CD8-positive, alpha-beta memory T cell (primary cell): ENCODE data around the gene MDC1. TPM values are rescaled to one million over a fixed set of nuclear protein-coding genes. Genes with fewer than 3 reads are reported as not detected.
"Not testable (repeated sequence)": the region's sequence is repeated elsewhere in the genome, so short reads cannot be mapped to it uniquely, and the experiment has no call there.

Experiments
- CTCF ChIA-PET: fragments of 350-600 bp; sonication (Branson Sonifier 250); formaldehyde crosslinking; loops from one replicate; lab custom pipeline; 2021; ENCODE audit warnings: antibody characterized with exemption; lab: Charles Lee
- POLR2A ChIA-PET: fragments of 350-600 bp; sonication (Branson Sonifier 250); formaldehyde crosslinking; loops from one replicate; lab custom pipeline; 2021; ENCODE audit warnings: antibody characterized with exemption; lab: Charles Lee
- DNase-seq, 5 donors: peaks; one replicate each; pipeline versions ENCODE4 v3.0.0 to v3.0.0-alpha.2; 2020 to 2022; ENCODE audit warnings: mixed read lengths in 1 of 5
- H3K27ac ChIP-seq: one replicate; pipeline ENCODE4 v1.7.0; 2013; ENCODE audit warnings: low read depth, mild to moderate bottlenecking, low read length, moderate library complexity
- H3K27me3 ChIP-seq: 2 replicates; pipeline ENCODE4 v1.7.0; 2013; ENCODE audit warnings: low read length, mild to moderate bottlenecking; ENCODE audit not compliant: insufficient read depth, poor library complexity, severe bottlenecking
- H3K36me3 ChIP-seq: 2 replicates; pipeline ENCODE4 v1.7.0; 2013; ENCODE audit warnings: mild to moderate bottlenecking, low read length, moderate library complexity; ENCODE audit not compliant: insufficient read depth
- H3K4me1 ChIP-seq: 2 replicates; pipeline ENCODE4 v1.7.0; 2013; ENCODE audit warnings: mild to moderate bottlenecking, low read length, moderate library complexity; ENCODE audit not compliant: insufficient read depth
- H3K4me3 ChIP-seq: 2 replicates; pipeline ENCODE4 v1.7.0; 2013; ENCODE audit warnings: mild to moderate bottlenecking, low read length
- H3K9me3 ChIP-seq: 2 replicates; pipeline ENCODE4 v1.7.0; 2013; ENCODE audit warnings: mild to moderate bottlenecking, low read length
- H3K27ac Mint-ChIP-seq, 8 donors: one replicate each; pipeline ENCODE4 v1.8.0; 2020 to 2021; ENCODE audit warnings: mixed read lengths in 8 of 8, mild to moderate bottlenecking in 6 of 8, inconsistent platforms in 3 of 8, moderate library complexity in 3 of 8
- H3K27me3 Mint-ChIP-seq, 2 donors: one replicate each; pipeline ENCODE4 v1.8.0; 2020 to 2021; ENCODE audit warnings: mixed read lengths in 2 of 2, mild to moderate bottlenecking in 1 of 2, moderate library complexity in 1 of 2
- H3K36me3 Mint-ChIP-seq, 3 donors: one replicate each; pipeline ENCODE4 v1.8.0; 2020 to 2021; ENCODE audit warnings: mixed read lengths in 3 of 3, inconsistent platforms in 1 of 3, mild to moderate bottlenecking in 1 of 3
- H3K4me1 Mint-ChIP-seq, 3 donors: one replicate each; pipeline ENCODE4 v1.8.0; 2020 to 2021; ENCODE audit warnings: mixed read lengths in 3 of 3, inconsistent platforms in 1 of 3, mild to moderate bottlenecking in 1 of 3
- H3K4me3 Mint-ChIP-seq, 7 donors: one replicate each; pipeline ENCODE4 v1.8.0; 2020 to 2021; ENCODE audit warnings: mixed read lengths in 7 of 7, mild to moderate bottlenecking in 6 of 7, moderate library complexity in 4 of 7, inconsistent platforms in 2 of 7
- H3K9me3 Mint-ChIP-seq, 5 donors: one replicate each; pipeline ENCODE4 v1.8.0; 2020 to 2022; ENCODE audit warnings: mixed read lengths in 5 of 5, mild to moderate bottlenecking in 3 of 5, moderate library complexity in 2 of 5, inconsistent platforms in 1 of 5
- polyA plus RNA-seq: library from polyadenylated mRNA; unstranded; fragments of 300-500 nt; fragmentation: Illumina TruSeq; gene quantifications from one replicate; pipeline ENCODE4 v1.2.3, GENCODE V29; 2021
- total RNA-seq, 2 experiments: library from RNA; stranded (reverse); gene quantifications; one replicate each; pipeline ENCODE4 v1.2.3, GENCODE V29; 2021

Gene MDC1
- total and polyA plus RNA-seq, 3 experiments from 2014 or later = 6.4 to 71.1 (median 59.4) TPM

GRCh38 chr6:30721198-30722024 is 4.3 kb upstream of the MDC1 start:
- H3K9me3 ChIP-seq = no peaks in the 10 kb centered on the region
- H3K4me3 ChIP-seq = peak overlapping the region; percentile 95
- CTCF ChIA-PET = interaction anchor here (0.6 to 17.1 kb wide), 35 partner anchors 9 to 270 kb away, joined by 3 to 697 read pairs (median 4); partner anchors contain the start of genes DHX16, GNL1, IER3 and NRM
- peak overlapping the region; percentile 91 for H3K27ac ChIP-seq
- H3K9me3 Mint-ChIP-seq = no peaks in the 10 kb centered on the region
- H3K27ac Mint-ChIP-seq = peak overlapping the region; percentile 70 to 98 (median 96)
- peak; percentile 93 to 96 (median 96) for DNase-seq
- POLR2A ChIA-PET = interaction anchor here (0.5 to 7.4 kb wide), 16 partner anchors 9 to 220 kb away, joined by 3 to 142 read pairs (median 4); partner anchors contain the start of genes MRPS18B and PPP1R10
- peak overlapping the region; percentile 91 to 99 (median 98) for H3K4me3 Mint-ChIP-seq
- peaks cover 35% of the 10 kb centered on the region for H3K4me1 ChIP-seq
- peaks cover 0 to 6% of the 10 kb centered on the region in 2 donors for H3K27me3 Mint-ChIP-seq
- H3K36me3 ChIP-seq = peaks cover 28% of the 10 kb centered on the region
- H3K27me3 ChIP-seq = no peaks in the 10 kb centered on the region
- H3K36me3 Mint-ChIP-seq = peaks cover 3 to 58% (median 19%) of the 10 kb centered on the region in 3 donors
- H3K4me1 Mint-ChIP-seq = peaks cover 54 to 75% (median 55%) of the 10 kb centered on the region in 3 donors

DNA sequence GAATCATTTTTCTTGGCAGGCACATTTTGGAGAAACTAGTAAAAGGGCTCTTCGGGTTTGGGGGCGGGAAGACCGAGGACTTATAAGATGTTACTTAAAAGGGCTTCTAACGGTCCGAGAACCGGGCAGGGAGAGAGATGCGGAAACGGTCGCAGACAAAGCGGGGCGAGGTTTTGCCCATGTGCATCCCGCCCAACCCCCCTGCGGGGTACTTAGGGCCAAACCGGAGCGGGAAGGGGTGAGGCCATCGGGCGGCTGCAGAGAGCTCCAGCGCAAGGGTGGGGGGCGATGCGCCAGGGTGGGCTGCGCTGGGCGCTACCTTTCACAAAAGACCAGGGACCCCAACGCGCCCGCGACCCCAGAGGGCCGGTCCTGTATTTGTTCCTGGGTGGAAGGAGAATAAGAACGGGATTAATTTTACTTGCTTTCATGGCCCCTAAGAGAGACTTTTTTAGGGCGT is 3.7 kb upstream of the MDC1 start:
- ChIA-PET CTCF (interaction anchor here (0.8 to 17.1 kb wide), 8 partner anchors 8 to 254 kb away, joined by 3 to 697 read pairs (median 14); partner anchors contain the start of genes DHX16, IER3 and NRM), POLR2A (interaction anchor here (0.6 to 7.4 kb wide), 10 partner anchors 10 to 109 kb away, joined by 3 to 142 read pairs (median 8); partner anchors contain the start of genes MRPS18B and PPP1R10)
- peak in 4 of 5 donors; percentile 43 to 73 (median 52) for DNase-seq
- no peaks in the 10 kb centered on the region for H3K9me3 ChIP-seq
- peak overlapping the region; percentile 70 to 98 (median 96) for H3K27ac Mint-ChIP-seq
- H3K4me1 Mint-ChIP-seq = peaks cover 58 to 76% (median 60%) of the 10 kb centered on the region in 3 donors
- H3K27ac ChIP-seq = peak overlapping the region; percentile 91
- peak overlapping the region; percentile 91 to 99 (median 98) for H3K4me3 Mint-ChIP-seq
- H3K36me3 ChIP-seq = peaks cover 27% of the 10 kb centered on the region
- peaks cover 0 to 6% of the 10 kb centered on the region in 2 donors for H3K27me3 Mint-ChIP-seq
- peaks cover 3 to 54% (median 20%) of the 10 kb centered on the region in 3 donors for H3K36me3 Mint-ChIP-seq
- H3K9me3 Mint-ChIP-seq = no peaks in the 10 kb centered on the region
- peak overlapping the region; percentile 95 for H3K4me3 ChIP-seq
- no peaks in the 10 kb centered on the region for H3K27me3 ChIP-seq
- H3K4me1 ChIP-seq = peaks cover 37% of the 10 kb centered on the region

DNA sequence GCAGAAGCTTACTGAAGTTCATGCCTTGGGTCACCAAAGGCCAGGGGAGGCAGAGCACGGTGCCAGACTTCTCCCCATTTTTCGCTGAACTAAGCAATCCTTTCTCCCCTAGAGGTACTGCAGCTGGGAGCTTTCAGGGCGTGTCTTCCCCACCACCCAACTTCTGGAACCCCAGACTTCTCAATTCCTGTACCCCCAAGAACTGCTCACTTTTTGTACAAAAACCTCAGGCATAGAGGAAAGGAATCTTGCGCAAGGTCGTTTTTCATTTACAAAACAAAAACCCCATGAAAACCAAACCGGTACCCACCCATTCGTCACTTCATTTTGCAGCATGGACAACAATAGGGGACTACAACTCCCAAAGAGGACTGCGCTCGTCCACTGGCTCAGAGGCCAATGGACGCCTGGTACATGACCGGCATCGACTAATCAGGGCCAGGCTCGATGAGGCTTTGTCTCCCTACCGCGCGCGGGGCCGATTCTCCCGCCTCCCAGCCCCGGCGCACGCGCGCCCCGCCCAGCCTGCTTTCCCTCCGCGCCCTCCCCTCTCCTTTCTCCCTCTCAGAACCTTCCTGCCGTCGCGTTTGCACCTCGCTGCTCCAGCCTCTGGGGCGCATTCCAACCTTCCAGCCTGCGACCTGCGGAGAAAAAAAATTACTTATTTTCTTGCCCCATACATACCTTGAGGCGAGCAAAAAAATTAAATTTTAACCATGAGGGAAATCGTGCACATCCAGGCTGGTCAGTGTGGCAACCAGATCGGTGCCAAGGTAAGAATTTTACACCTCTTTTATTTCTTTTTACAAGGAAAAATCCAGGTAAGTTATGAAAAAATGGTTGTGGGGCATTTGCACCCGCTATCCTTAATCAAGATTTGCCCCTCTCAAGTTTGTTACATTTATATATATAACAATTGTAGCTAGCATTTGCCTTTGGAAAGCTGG is 3.0 kb upstream of the MDC1 start, which contains the start of gene TUBB:
TUBB (plus strand) TSS at position 562 of the 947 bp plus-strand sequence; CDS start at position 717, 155 bp downstream.
- H3K27ac ChIP-seq = peak within 1 kb of the TSS; percentile 91
- no peaks in the 10 kb centered on the region for H3K9me3 Mint-ChIP-seq
- H3K36me3 ChIP-seq = peaks cover 22% of the 10 kb centered on the region
- peaks cover 57 to 74% (median 60%) of the 10 kb centered on the region in 3 donors for H3K4me1 Mint-ChIP-seq
- peaks cover 3 to 53% (median 17%) of the 10 kb centered on the region in 3 donors for H3K36me3 Mint-ChIP-seq
- peak within 1 kb of the TSS; percentile 91 to 99 (median 98) for H3K4me3 Mint-ChIP-seq
- no peaks in the 10 kb centered on the region for H3K27me3 ChIP-seq
- peak; percentile 93 to 97 (median 94) for DNase-seq
- no peaks in the 10 kb centered on the region for H3K9me3 ChIP-seq
- ChIA-PET POLR2A (interaction anchor here (0.6 to 7.4 kb wide), 6 partner anchors 29 to 105 kb away, joined by 5 to 142 read pairs (median 8); partner anchors contain the start of genes MRPS18B and PPP1R10), CTCF (interaction anchor here (3.6 to 17.1 kb wide), 4 partner anchors 11 to 178 kb away, joined by 16 to 697 read pairs (median 36); partner anchors contain the start of genes DHX16 and NRM)
- peak within 1 kb of the TSS; percentile 95 for H3K4me3 ChIP-seq
- peak within 1 kb of the TSS; percentile 78 to 98 (median 96) for H3K27ac Mint-ChIP-seq
- H3K4me1 ChIP-seq = peaks cover 32% of the 10 kb centered on the region
- peaks cover 0 to 6% of the 10 kb centered on the region in 2 donors for H3K27me3 Mint-ChIP-seq

GRCh38 chr6:30719356-30719755 is 2.3 kb upstream of the MDC1 start:
- H3K36me3 Mint-ChIP-seq = peaks cover 5 to 53% (median 17%) of the 10 kb centered on the region in 3 donors
- Histone ChIP-seq H3K4me3 (peak overlapping the region; percentile 95), H3K36me3 (peaks cover 15% of the 10 kb centered on the region), H3K27ac (peak overlapping the region; percentile 73), H3K4me1 (peaks cover 26% of the 10 kb centered on the region), H3K9me3 (no peaks in the 10 kb centered on the region), H3K27me3 (no peaks in the 10 kb centered on the region)
- CTCF ChIA-PET = interaction anchor here (1.1 to 17.1 kb wide), 2 partner anchors 42 to 105 kb away, joined by 3 to 697 read pairs; partner anchors contain the start of gene DHX16
- no peak for DNase-seq
- H3K27me3 Mint-ChIP-seq = peaks cover 0 to 6% of the 10 kb centered on the region in 2 donors
- H3K4me1 Mint-ChIP-seq = peaks cover 54 to 72% (median 57%) of the 10 kb centered on the region in 3 donors
- POLR2A ChIA-PET = interaction anchor here (2.5 to 7.4 kb wide), 4 partner anchors 28 to 104 kb away, joined by 8 to 142 read pairs (median 39); partner anchors contain the start of genes MRPS18B and PPP1R10
- peak overlapping the region; percentile 91 to 99 (median 98) for H3K4me3 Mint-ChIP-seq
- peak overlapping the region; percentile 78 to 98 (median 96) for H3K27ac Mint-ChIP-seq
- no peaks in the 10 kb centered on the region for H3K9me3 Mint-ChIP-seq

DNA sequence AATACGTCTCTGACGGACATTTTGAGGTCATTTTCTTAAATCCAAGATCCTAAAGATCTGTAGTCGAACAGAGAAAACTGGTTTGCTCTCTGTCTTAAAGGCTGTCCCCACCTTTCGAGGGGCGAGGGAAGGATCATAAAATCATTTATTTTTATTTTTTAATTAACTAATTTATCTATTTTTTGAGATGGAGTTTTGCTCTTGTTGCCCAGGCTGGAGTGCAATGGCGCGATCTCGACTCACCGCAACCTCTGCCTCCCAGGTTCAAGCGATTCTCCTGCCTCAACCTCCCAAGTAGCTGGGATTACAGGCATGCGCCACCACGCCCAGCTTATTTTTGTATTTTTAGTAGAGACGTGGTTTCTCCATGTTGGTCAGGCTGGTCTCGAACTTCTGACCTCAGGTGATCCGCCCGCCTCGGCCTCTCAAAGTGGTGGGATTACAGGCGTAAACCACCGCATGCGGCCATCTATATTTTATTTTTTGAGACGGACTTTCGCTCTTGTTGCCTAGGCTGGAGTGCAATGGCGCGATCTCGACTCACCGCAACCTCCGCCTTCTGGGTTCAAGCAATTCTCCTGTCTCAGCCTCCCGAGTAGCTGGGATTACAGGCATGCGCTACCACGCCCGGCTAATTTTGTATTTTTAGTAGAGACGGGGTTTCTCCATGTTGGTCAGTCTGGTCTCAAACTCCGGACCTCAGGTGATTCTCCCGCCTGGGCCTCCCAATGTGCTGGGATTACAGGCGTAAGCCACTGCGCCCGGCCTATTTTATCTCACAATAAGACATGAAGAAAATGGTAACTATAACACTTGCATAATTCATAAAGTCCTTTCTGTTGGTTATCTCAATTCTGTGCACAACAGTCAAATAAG is 1.0 kb upstream of the MDC1 start:
- H3K4me1 ChIP-seq = peaks cover 24% of the 10 kb centered on the region
- Mint-ChIP-seq H3K4me1 (peaks cover 46 to 64% (median 48%) of the 10 kb centered on the region in 3 donors), H3K27ac (peak overlapping the region; percentile 98 to 100 (median 99)), H3K36me3 (peaks cover 7 to 51% (median 15%) of the 10 kb centered on the region in 3 donors), H3K4me3 (peak overlapping the region; percentile 90 to 98 (median 97))
- DNase-seq, H3K27me3 Mint-ChIP-seq, H3K9me3 ChIP-seq, H3K9me3 Mint-ChIP-seq, H3K27me3 ChIP-seq: not testable (repeated sequence)
- H3K4me3 ChIP-seq = peak overlapping the region; percentile 85
- POLR2A ChIA-PET = interaction anchor here (0.8 to 7.4 kb wide), 17 partner anchors 12 to 225 kb away, joined by 3 to 142 read pairs (median 6); partner anchors contain the start of genes DHX16, GNL1, MRPS18B and PPP1R10
- CTCF ChIA-PET = interaction anchor here (1.1 to 17.1 kb wide), 5 partner anchors 13 to 236 kb away, joined by 3 to 697 read pairs (median 6); partner anchors contain the start of genes DHX16, MRPS18B and PPP1R10
- peak overlapping the region; percentile 76 for H3K27ac ChIP-seq
- H3K36me3 ChIP-seq = peaks cover 11% of the 10 kb centered on the region

DNA sequence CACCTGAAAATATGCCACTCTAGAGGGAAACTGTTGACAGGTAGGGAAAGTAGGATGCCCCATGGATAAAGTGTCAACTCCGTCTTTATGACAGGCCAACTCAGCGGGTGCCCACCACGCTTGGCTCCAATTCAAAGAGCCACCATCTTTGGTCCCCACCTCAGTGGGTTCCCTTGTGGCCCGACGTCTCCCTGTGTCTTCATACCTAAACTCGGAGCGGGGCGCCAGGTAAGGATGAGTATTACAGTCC is 277 bp downstream of the MDC1 start:
- peaks cover 0 to 2% of the 10 kb centered on the region in 2 donors for H3K27me3 Mint-ChIP-seq
- no peak for DNase-seq
- no peaks in the 10 kb centered on the region for H3K9me3 Mint-ChIP-seq
- Histone ChIP-seq H3K27ac (peak overlapping the region; percentile 92), H3K9me3 (no peaks in the 10 kb centered on the region), H3K27me3 (no peaks in the 10 kb centered on the region), H3K4me1 (peaks cover 22% of the 10 kb centered on the region), H3K4me3 (peak overlapping the region; percentile 81), H3K36me3 (peaks cover 20% of the 10 kb centered on the region)
- H3K4me3 Mint-ChIP-seq = peak overlapping the region; percentile 90 to 98 (median 94)
- peaks cover 11 to 57% (median 16%) of the 10 kb centered on the region in 3 donors for H3K36me3 Mint-ChIP-seq
- H3K4me1 Mint-ChIP-seq = peaks cover 45 to 65% (median 49%) of the 10 kb centered on the region in 3 donors
- peak overlapping the region; percentile 92 to 100 (median 99) for H3K27ac Mint-ChIP-seq
- ChIA-PET POLR2A (interaction anchor here (0.7 to 7.4 kb wide), 17 partner anchors 15 to 223 kb away, joined by 3 to 70 read pairs (median 5); partner anchors contain the start of genes DHX16, GNL1, MRPS18B and PPP1R10), CTCF (interaction anchor here (0.7 to 17.1 kb wide), 11 partner anchors 10 to 235 kb away, joined by 3 to 697 read pairs (median 4); partner anchors contain the start of genes DHX16, IER3, MRPS18B and PPP1R10)
